ENCODE data around the gene TBX10. TPM values are rescaled to one million over a fixed set of nuclear protein-coding genes. Genes with fewer than 3 reads are reported as not detected.

TBX10 gene
- total RNA-seq (not detected), polyA plus RNA-seq (under 1 TPM; 0.12 to 0.43 TPM)

DNA sequence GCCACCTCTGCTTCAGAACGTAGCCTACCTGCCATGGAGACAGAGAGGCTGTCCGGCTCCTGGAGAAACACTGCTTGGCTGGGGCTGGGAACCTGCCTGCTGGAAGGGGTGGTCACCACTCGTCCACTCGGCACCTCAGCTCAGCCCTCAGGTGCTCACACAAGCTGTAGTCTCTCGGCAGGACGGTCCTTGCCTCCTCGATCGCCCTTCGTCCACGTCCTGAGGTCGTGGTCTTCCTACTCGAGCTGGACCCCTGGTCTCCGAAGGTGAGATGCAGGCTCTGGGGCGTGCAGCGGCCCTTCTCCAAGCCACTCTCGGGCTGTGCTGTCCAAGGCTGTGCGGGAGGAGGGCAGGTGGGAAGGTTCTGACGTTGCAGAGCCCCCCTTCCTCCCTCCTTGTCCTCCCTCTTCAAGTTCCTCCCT is at the start of gene TBX10:
Gene TBX10 (minus strand): TSS at position 326 of the 422 bp plus-strand sequence. CDS start 291 bp downstream, at position 35.
- no peak for DNase-seq (ENCODE audit: low spot score)
- Histone ChIP-seq H3K27me3 (ENCODE audit: control insufficient read depth in 4 of 4, insufficient read depth in 4 of 4, low read length in 3 of 4) (no peaks in the 10 kb centered on the region), H3K27ac (ENCODE audit: low read depth in 1 of 2, low read length in 2 of 2) (no peak within 1 kb of the TSS), H3K9me3 (ENCODE audit: control insufficient read depth in 4 of 4, low read length in 3 of 4) (no peaks in the 10 kb centered on the region), H3K4me3 (ENCODE audit: low read depth in 1 of 3, low read length in 3 of 3) (no peak within 1 kb of the TSS), H3K4me1 (ENCODE audit: control insufficient read depth in 4 of 4, insufficient read depth in 4 of 4, low read length in 3 of 4) (peaks cover 0 to 5% (median 3%) of the 10 kb centered on the region in 4 donors), H3K9ac (ENCODE audit: low read depth in 1 of 2, low read length in 2 of 2) (no peak within 1 kb of the TSS), H3K36me3 (ENCODE audit: control insufficient read depth in 4 of 4, insufficient read depth in 3 of 4, low read depth in 1 of 4, low read length in 3 of 4) (peaks cover 0 to 6% (median 0%) of the 10 kb centered on the region in 4 donors)
- TF ChIP-seq JUND (IDR thresholded peaks at IDR 0.05): no peak
- TF ChIP-seq, protein P1, sequence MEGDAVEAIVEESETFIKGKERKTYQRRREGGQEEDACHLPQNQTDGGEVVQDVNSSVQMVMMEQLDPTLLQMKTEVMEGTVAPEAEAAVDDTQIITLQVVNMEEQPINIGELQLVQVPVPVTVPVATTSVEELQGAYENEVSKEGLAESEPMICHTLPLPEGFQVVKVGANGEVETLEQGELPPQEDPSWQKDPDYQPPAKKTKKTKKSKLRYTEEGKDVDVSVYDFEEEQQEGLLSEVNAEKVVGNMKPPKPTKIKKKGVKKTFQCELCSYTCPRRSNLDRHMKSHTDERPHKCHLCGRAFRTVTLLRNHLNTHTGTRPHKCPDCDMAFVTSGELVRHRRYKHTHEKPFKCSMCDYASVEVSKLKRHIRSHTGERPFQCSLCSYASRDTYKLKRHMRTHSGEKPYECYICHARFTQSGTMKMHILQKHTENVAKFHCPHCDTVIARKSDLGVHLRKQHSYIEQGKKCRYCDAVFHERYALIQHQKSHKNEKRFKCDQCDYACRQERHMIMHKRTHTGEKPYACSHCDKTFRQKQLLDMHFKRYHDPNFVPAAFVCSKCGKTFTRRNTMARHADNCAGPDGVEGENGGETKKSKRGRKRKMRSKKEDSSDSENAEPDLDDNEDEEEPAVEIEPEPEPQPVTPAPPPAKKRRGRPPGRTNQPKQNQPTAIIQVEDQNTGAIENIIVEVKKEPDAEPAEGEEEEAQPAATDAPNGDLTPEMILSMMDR (IDR thresholded peaks at IDR 0.05; ENCODE audit: low read depth, low read length, missing input control): no peak
- TF ChIP-seq, protein P2, sequence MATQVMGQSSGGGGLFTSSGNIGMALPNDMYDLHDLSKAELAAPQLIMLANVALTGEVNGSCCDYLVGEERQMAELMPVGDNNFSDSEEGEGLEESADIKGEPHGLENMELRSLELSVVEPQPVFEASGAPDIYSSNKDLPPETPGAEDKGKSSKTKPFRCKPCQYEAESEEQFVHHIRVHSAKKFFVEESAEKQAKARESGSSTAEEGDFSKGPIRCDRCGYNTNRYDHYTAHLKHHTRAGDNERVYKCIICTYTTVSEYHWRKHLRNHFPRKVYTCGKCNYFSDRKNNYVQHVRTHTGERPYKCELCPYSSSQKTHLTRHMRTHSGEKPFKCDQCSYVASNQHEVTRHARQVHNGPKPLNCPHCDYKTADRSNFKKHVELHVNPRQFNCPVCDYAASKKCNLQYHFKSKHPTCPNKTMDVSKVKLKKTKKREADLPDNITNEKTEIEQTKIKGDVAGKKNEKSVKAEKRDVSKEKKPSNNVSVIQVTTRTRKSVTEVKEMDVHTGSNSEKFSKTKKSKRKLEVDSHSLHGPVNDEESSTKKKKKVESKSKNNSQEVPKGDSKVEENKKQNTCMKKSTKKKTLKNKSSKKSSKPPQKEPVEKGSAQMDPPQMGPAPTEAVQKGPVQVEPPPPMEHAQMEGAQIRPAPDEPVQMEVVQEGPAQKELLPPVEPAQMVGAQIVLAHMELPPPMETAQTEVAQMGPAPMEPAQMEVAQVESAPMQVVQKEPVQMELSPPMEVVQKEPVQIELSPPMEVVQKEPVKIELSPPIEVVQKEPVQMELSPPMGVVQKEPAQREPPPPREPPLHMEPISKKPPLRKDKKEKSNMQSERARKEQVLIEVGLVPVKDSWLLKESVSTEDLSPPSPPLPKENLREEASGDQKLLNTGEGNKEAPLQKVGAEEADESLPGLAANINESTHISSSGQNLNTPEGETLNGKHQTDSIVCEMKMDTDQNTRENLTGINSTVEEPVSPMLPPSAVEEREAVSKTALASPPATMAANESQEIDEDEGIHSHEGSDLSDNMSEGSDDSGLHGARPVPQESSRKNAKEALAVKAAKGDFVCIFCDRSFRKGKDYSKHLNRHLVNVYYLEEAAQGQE (IDR thresholded peaks at IDR 0.05): no peak
- TF ChIP-seq HNF4G (IDR thresholded peaks at IDR 0.05): no peak
- no peak for TF ChIP-seq GABPA (IDR thresholded peaks at IDR 0.05 in 1 of 2, conservative IDR thresholded peaks at IDR 0.05 in 1 of 2)
- TF ChIP-seq HNF4A (conservative IDR thresholded peaks at IDR 0.05): no peak
- TF ChIP-seq FOXA1 (IDR thresholded peaks at IDR 0.05): no peak
- no peak for TF ChIP-seq TAF1 (conservative IDR thresholded peaks at IDR 0.05)
- TF ChIP-seq RAD21 (IDR thresholded peaks at IDR 0.05): no peak
- no peak for TF ChIP-seq SP1 (IDR thresholded peaks at IDR 0.05)
- no peak for TF ChIP-seq EGR1 (IDR thresholded peaks at IDR 0.05; ENCODE audit: low read depth in 2 of 2)
- WGBS: 86% methylated on average over 18 of the region's 18 CpGs

DNA sequence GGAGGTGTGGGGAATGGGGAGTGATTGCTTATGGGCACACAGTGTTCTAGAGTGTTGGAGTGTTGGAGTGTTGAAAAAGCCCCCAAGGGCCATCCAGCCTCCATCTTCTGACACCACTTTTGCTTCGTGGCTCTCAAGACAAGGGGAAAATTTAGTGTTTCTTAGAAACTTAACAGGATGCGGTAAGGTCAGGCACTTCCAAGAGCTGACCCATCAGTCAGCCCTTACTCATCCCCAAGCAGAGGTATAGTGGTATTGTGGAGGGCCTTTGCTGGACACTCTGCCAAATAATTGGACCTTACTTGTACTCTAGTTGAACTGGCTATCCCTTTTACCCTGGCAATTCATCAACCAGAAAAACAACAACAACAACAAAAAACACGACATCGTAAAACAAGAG is 49.6 kb upstream of the TBX10 start:
- TF ChIP-seq, protein P1 (IDR thresholded peaks at IDR 0.05; ENCODE audit: low read depth, low read length, missing input control): no peak
- TF ChIP-seq, protein P3, sequence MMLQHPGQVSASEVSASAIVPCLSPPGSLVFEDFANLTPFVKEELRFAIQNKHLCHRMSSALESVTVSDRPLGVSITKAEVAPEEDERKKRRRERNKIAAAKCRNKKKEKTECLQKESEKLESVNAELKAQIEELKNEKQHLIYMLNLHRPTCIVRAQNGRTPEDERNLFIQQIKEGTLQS (IDR thresholded peaks at IDR 0.05): no peak
- TF ChIP-seq, protein P4, sequence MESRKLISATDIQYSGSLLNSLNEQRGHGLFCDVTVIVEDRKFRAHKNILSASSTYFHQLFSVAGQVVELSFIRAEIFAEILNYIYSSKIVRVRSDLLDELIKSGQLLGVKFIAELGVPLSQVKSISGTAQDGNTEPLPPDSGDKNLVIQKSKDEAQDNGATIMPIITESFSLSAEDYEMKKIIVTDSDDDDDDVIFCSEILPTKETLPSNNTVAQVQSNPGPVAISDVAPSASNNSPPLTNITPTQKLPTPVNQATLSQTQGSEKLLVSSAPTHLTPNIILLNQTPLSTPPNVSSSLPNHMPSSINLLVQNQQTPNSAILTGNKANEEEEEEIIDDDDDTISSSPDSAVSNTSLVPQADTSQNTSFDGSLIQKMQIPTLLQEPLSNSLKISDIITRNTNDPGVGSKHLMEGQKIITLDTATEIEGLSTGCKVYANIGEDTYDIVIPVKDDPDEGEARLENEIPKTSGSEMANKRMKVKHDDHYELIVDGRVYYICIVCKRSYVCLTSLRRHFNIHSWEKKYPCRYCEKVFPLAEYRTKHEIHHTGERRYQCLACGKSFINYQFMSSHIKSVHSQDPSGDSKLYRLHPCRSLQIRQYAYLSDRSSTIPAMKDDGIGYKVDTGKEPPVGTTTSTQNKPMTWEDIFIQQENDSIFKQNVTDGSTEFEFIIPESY (IDR thresholded peaks at IDR 0.05): no peak
- TF ChIP-seq EGR1 (IDR thresholded peaks at IDR 0.05; ENCODE audit: low read depth in 2 of 2): no peak
- no peak for TF ChIP-seq GABPA (IDR thresholded peaks at IDR 0.05 in 1 of 2, conservative IDR thresholded peaks at IDR 0.05 in 1 of 2)
- no peak for TF ChIP-seq TAF1 (conservative IDR thresholded peaks at IDR 0.05)
- no peak for TF ChIP-seq HNF4A (conservative IDR thresholded peaks at IDR 0.05)
- TF ChIP-seq YY1 (IDR thresholded peaks at IDR 0.05): no peak
- no peak for TF ChIP-seq RAD21 (IDR thresholded peaks at IDR 0.05)
- no peak for TF ChIP-seq FOXA2 (IDR thresholded peaks at IDR 0.05)
- TF ChIP-seq NR2F2 (IDR thresholded peaks at IDR 0.05): no peak
- TF ChIP-seq, protein P5, sequence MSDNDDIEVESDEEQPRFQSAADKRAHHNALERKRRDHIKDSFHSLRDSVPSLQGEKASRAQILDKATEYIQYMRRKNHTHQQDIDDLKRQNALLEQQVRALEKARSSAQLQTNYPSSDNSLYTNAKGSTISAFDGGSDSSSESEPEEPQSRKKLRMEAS (IDR thresholded peaks at IDR 0.05): no peak
- no peak for TF ChIP-seq RXRA (IDR thresholded peaks at IDR 0.05)
- no peak for TF ChIP-seq HNF4G (IDR thresholded peaks at IDR 0.05)
- TF ChIP-seq, protein P2 (IDR thresholded peaks at IDR 0.05): no peak
- Histone ChIP-seq H3K36me3 (ENCODE audit: control insufficient read depth in 4 of 4, insufficient read depth in 3 of 4, low read depth in 1 of 4, low read length in 3 of 4) (no peaks in the 10 kb centered on the region), H3K9me3 (ENCODE audit: control insufficient read depth in 4 of 4, low read length in 3 of 4) (no peaks in the 10 kb centered on the region), H3K9ac (ENCODE audit: low read depth in 1 of 2, low read length in 2 of 2) (no peak overlapping the region), H3K27me3 (ENCODE audit: control insufficient read depth in 4 of 4, insufficient read depth in 4 of 4, low read length in 3 of 4) (no peaks in the 10 kb centered on the region), H3K4me3 (ENCODE audit: low read depth in 1 of 3, low read length in 3 of 3) (no peak overlapping the region), H3K27ac (ENCODE audit: low read depth in 1 of 2, low read length in 2 of 2) (no peak overlapping the region), H3K4me1 (ENCODE audit: control insufficient read depth in 4 of 4, insufficient read depth in 4 of 4, low read length in 3 of 4) (no peaks in the 10 kb centered on the region)
- no peak for DNase-seq (ENCODE audit: low spot score)
- 80% methylated on average over 4 of the region's 4 CpGs for WGBS
